Lung (tissue), 12 donors: Measurements from ENCODE around the gene LCN10. TPM values are rescaled to one million over a fixed set of nuclear protein-coding genes. Genes with fewer than 3 reads are reported as not detected.
"Not testable (repeated sequence)": the region's sequence is repeated elsewhere in the genome, so short reads cannot be mapped to it uniquely, and the experiment has no call there.

ENCODE experiments used
- ATAC-seq: fragments of 200-7000 bp; cut with Tn5 transposase; one replicate; pipeline ENCODE4 v1.9.1; 2020; ENCODE audit warnings: moderate number of reproducible peaks; ENCODE audit not compliant: insufficient read depth, low FRiP score
- DNase-seq, 3 donors: peaks; one replicate each; pipeline ENCODE4 v3.0.0-alpha.2; 2013 to 2017
- H3K27ac ChIP-seq, 2 donors: one replicate each; pipeline ENCODE4 v1.5.1; 2013; ENCODE audit warnings: mild to moderate bottlenecking in 2 of 2, moderate library complexity in 2 of 2, control low read depth in 1 of 2, inconsistent platforms in 1 of 2, low read depth in 1 of 2, low read length in 1 of 2
- H3K27me3 ChIP-seq, 3 donors: one replicate each; pipeline ENCODE4 v1.5.1; 2013; ENCODE audit warnings: low read length in 2 of 3; ENCODE audit not compliant: control insufficient read depth in 3 of 3, insufficient read depth in 3 of 3
- H3K36me3 ChIP-seq, 4 donors: one replicate each; pipeline ENCODE4 v1.5.1; 2013; ENCODE audit warnings: low read length in 4 of 4, mild to moderate bottlenecking in 1 of 4, moderate library complexity in 1 of 4; ENCODE audit not compliant: control insufficient read depth in 4 of 4, insufficient read depth in 4 of 4
- H3K4me1 ChIP-seq, 5 donors: one replicate each; pipeline ENCODE4 v1.5.1; 2013; ENCODE audit warnings: low read length in 5 of 5, mild to moderate bottlenecking in 2 of 5, moderate library complexity in 1 of 5; ENCODE audit not compliant: control insufficient read depth in 5 of 5, insufficient read depth in 5 of 5
- H3K4me3 ChIP-seq: one replicate; pipeline ENCODE4 v1.5.1; 2013; ENCODE audit warnings: mild to moderate bottlenecking, control low read depth, moderate library complexity
- H3K9ac ChIP-seq, 2 donors: one replicate each; pipeline ENCODE4 v1.5.1; 2013; ENCODE audit warnings: low read length in 2 of 2, control low read depth in 1 of 2; ENCODE audit not compliant: insufficient read depth in 1 of 2
- H3K9me3 ChIP-seq, 4 donors: one replicate each; pipeline ENCODE4 v1.5.1; 2013; ENCODE audit warnings: low read length in 3 of 4, mild to moderate bottlenecking in 1 of 4, moderate library complexity in 1 of 4; ENCODE audit not compliant: control insufficient read depth in 4 of 4, insufficient read depth in 3 of 4
- WGBS, 2 donors: extraction: QIAGEN DNeasy Blood & Tissue Kit; methylation state at CpG; one replicate each; pipeline ENCODE4 v1.1.7; 2013; 5-methylcytosine and 5-hydroxymethylcytosine counted together
- polyA plus RNA-seq, 2 donors: library from polyadenylated mRNA; stranded (reverse); fragments of 200-250 nt; gene quantifications; one replicate each; pipeline ENCODE4 v1.2.1, GENCODE V29; 2013
- total RNA-seq, 2 donors: library from RNA; depleted of rRNA in 1 of 2; stranded (reverse); fragments of >200 nt in 1 of 2; gene quantifications; one replicate each; pipeline ENCODE4 v1.2.1, GENCODE V29; 2014 to 2021
- TF ChIP-seq, protein P1 (sequence below): IDR thresholded peaks from 2 replicates; pipeline ENCODE4 v1.5.1; 2012; ENCODE audit warnings: mild to moderate bottlenecking; ENCODE audit errors: control extremely low read depth, extremely low read depth
- donor health status: control.
- donor health status: control.
- donor health status: Bipolar disorder and iron deficiency.
- donor health status: healthy.
- donor health status: DM: yes; HTN: yes; CAD: no.

The LCN10 gene
- total and polyA plus RNA-seq, 4 donors, result 0.72 to 6.4 (median 4.7) TPM; not detected in 1

DNA sequence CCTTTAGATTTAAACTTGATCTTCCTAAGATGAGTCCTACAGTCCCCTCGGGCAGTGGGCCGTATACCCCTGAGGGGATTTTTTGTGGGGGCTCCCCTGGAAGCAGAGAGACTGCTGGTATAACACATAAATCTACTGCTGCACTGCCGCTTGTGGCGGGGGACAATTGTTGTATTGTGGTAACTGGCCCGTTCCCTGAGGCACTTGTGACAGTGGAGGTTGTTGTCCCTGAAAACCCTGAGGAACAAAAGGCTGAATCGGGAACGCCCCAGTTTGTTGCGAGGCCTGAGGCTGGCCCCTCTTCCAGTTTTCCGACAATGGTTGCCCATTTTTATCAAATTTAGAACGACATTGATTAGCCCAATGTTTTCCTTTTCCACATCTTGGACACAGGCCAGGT lies 43.7 kb upstream of the LCN10 start:
- Histone ChIP-seq H3K4me3 (no peak overlapping the region), H3K27me3 (no peaks in the 10 kb centered on the region), H3K4me1 (peaks cover 0 to 15% (median 4%) of the 10 kb centered on the region in 5 donors), H3K9ac (no peak overlapping the region), H3K36me3 (no peaks in the 10 kb centered on the region), H3K27ac (no peak overlapping the region), H3K9me3 (no peaks in the 10 kb centered on the region)
- TF ChIP-seq, protein P1, sequence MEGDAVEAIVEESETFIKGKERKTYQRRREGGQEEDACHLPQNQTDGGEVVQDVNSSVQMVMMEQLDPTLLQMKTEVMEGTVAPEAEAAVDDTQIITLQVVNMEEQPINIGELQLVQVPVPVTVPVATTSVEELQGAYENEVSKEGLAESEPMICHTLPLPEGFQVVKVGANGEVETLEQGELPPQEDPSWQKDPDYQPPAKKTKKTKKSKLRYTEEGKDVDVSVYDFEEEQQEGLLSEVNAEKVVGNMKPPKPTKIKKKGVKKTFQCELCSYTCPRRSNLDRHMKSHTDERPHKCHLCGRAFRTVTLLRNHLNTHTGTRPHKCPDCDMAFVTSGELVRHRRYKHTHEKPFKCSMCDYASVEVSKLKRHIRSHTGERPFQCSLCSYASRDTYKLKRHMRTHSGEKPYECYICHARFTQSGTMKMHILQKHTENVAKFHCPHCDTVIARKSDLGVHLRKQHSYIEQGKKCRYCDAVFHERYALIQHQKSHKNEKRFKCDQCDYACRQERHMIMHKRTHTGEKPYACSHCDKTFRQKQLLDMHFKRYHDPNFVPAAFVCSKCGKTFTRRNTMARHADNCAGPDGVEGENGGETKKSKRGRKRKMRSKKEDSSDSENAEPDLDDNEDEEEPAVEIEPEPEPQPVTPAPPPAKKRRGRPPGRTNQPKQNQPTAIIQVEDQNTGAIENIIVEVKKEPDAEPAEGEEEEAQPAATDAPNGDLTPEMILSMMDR, result no peak
- WGBS, 2 donors, result 77 to 87% methylated on average over 10 of the region's 10 CpGs
- ATAC-seq (no peak), DNase-seq (no peak)

DNA sequence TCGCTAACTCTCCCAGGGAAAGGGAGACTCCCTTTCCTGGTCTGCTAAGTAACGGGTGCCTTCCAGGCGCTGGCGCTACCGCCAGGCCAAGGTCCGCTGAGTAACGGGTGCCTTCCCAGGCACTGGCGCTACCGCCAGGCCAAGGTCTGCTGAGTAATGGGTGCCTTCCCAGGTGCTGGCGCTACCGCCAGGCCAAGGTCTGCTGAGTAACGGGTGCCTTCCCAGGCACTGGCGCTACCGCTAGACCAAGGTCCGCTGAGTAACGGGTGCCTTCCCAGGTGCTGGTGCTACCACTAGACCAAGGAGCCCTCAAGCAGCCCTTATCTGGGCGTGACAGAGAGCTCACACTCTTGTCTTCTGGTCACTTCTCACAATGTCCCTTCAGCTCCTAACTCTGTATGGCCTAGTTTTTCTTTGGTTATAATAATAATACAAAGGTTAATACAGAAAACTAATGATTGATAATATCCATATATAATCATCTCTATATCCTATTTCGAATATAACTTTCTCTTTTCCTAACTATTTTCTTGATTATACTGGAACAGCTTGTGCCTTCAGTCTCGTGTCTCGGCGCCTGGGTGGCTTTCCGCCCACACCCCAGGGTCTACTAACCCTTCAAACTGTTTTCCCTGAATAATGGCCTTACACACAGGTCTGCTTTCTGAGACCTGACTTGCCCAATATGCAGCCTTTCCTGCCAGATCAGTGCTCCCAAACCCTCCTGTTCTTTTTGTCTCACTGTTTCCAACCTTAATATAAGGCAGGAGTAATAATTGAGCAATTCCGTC lies 43.0 kb upstream of the LCN10 start:
- ATAC-seq, H3K9me3 ChIP-seq, H3K27ac ChIP-seq, H3K27me3 ChIP-seq, DNase-seq, H3K36me3 ChIP-seq, H3K4me3 ChIP-seq, H3K9ac ChIP-seq: not testable (repeated sequence)
- 89 to 90% methylated on average over 23 of the region's 23 CpGs for WGBS, 2 donors
- H3K4me1 ChIP-seq, result peaks cover 0 to 15% (median 4%) of the 10 kb centered on the region in 5 donors

DNA sequence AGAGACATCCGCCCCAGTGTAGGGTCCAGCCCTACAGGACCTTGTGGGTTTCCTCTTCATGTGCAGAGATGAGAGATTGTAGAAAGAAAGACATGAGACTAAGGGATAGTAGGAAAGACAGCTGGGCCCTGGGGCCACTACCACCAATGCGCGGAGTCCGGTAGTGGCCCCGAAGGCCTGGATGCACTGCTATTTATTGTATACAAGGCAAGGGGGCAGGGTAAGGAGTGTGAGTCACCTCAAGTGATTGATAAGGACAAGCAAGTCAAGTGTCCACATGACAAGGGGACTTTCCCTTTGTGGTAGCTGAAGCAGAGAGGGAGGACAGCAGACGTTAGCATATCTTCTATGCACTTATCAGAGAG lies 42.2 kb upstream of the LCN10 start:
- Histone ChIP-seq H3K4me3 (no peak overlapping the region), H3K27me3 (no peaks in the 10 kb centered on the region), H3K36me3 (no peaks in the 10 kb centered on the region), H3K9ac (no peak overlapping the region), H3K9me3 (no peaks in the 10 kb centered on the region), H3K27ac (no peak overlapping the region), H3K4me1 (peaks cover 0 to 15% (median 0%) of the 10 kb centered on the region in 5 donors)
- ATAC-seq (no peak), DNase-seq (no peak)
- WGBS, 2 donors, result 82 to 97% methylated on average over 6 of the region's 6 CpGs
- TF ChIP-seq, protein P1, result no peak

DNA sequence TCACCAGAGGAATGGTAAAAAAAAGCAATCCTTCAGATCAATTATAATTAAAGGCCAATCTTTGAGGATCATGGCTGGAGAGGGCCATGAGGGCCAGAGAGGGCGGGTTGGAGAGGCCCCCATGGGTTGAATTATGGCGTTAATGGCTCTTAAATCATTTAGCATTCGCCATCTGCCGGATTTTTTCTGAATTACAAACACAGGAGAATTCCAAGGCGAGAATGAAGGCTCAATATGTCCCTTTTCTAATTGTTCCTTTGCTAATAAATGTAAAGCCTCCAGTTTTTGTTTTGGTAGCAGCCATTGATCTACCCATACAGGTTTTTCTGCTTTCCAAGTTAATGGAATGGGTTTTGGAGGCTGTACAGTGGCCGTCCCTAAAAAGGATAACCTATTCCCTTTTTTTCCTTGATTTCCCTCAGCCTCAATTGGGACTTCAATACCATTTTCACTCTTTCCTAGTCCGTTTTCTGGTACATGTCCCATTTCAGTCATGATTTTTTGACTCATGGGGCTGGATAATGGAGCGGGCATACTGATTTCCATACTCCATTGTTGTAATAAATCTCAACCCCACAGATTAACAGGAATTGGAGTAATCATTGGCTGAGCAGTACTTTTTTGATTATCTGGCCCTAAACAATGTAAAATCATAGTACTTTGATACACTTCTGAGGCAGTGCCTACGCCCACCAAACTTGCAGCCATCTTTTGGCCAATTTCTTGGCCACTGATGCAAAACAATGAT lies 41.7 kb upstream of the LCN10 start:
- no peaks in the 10 kb centered on the region for H3K36me3 ChIP-seq
- 39 to 49% methylated on average over 9 of the region's 9 CpGs for WGBS, 2 donors
- H3K9me3 ChIP-seq, result no peaks in the 10 kb centered on the region
- no peaks in the 10 kb centered on the region for H3K27me3 ChIP-seq
- DNase-seq (no peak), ATAC-seq (no peak)
- peaks cover 0 to 11% (median 0%) of the 10 kb centered on the region in 5 donors for H3K4me1 ChIP-seq
- no peak overlapping the region for H3K4me3 ChIP-seq
- TF ChIP-seq, protein P1, result peak; percentile 6
- no peak overlapping the region for H3K9ac ChIP-seq
- H3K27ac ChIP-seq, result no peak overlapping the region
